Astrocyte (in vitro differentiated cells and primary cell): ENCODE data around the gene ZDHHC22. TPM values are rescaled to one million over a fixed set of nuclear protein-coding genes. Genes with fewer than 3 reads are reported as not detected.
A peak's percentile ranks its signal among the peaks of the same experiment; 100 is the strongest.

ENCODE experiments used
- DNase-seq: peaks from one replicate; pipeline ENCODE4 v3.0.0-alpha.2; 2010; ENCODE audit warnings: low read depth
- FAIRE-seq: peaks from 2 replicates; lab custom pipeline; 2011; peaks lifted over from hg19 to GRCh38; lab: Jason Lieb, UNC
- H2AFZ ChIP-seq: 2 replicates; pipeline ENCODE4 v1.6.0; 2012; ENCODE audit warnings: low read depth, low read length, inconsistent platforms
- H3K27ac ChIP-seq: 2 replicates; pipeline ENCODE4 v1.5.1; 2011; ENCODE audit warnings: low read depth, low read length, inconsistent platforms
- H3K27me3 ChIP-seq: 2 replicates; pipeline ENCODE4 v1.6.0; 2011; ENCODE audit warnings: low read length, inconsistent platforms; ENCODE audit not compliant: insufficient read depth
- H3K36me3 ChIP-seq: 2 replicates; pipeline ENCODE4 v1.5.1; 2011; ENCODE audit warnings: low read length, inconsistent platforms; ENCODE audit not compliant: insufficient read depth
- H3K4me1 ChIP-seq: 2 replicates; pipeline ENCODE4 v1.5.1; 2011; ENCODE audit warnings: low read length, inconsistent platforms; ENCODE audit not compliant: insufficient read depth
- H3K4me2 ChIP-seq: 2 replicates; pipeline ENCODE4 v1.6.0; 2012; ENCODE audit warnings: low read length, inconsistent platforms
- H3K4me3 ChIP-seq: 2 replicates; pipeline ENCODE4 v1.5.1; 2011; ENCODE audit warnings: low read depth, mild to moderate bottlenecking, low read length, inconsistent platforms; ENCODE audit not compliant: insufficient read depth
- H3K79me2 ChIP-seq: 2 replicates; pipeline ENCODE4 v1.6.0; 2012; ENCODE audit warnings: mild to moderate bottlenecking, low read length, inconsistent platforms; ENCODE audit not compliant: insufficient read depth
- H3K9ac ChIP-seq: 2 replicates; pipeline ENCODE4 v1.6.0; 2012; ENCODE audit warnings: mild to moderate bottlenecking, low read length, inconsistent platforms
- H3K9me3 ChIP-seq: 2 replicates; pipeline ENCODE4 v1.5.1; 2012; ENCODE audit warnings: low read depth, mild to moderate bottlenecking, low read length, inconsistent platforms; ENCODE audit not compliant: insufficient read depth
- H4K20me1 ChIP-seq: 2 replicates; pipeline ENCODE4 v1.6.0; 2012; ENCODE audit warnings: low read length, inconsistent platforms; ENCODE audit not compliant: insufficient read depth
- H3K27ac Mint-ChIP-seq: one replicate; pipeline ENCODE4 v1.8.0; 2021; ENCODE audit warnings: mild to moderate bottlenecking, mixed read lengths; ENCODE audit not compliant: unreplicated experiment
- H3K27me3 Mint-ChIP-seq: one replicate; pipeline ENCODE4 v1.8.0; 2021; ENCODE audit warnings: low read depth, mixed read lengths; ENCODE audit not compliant: unreplicated experiment
- H3K36me3 Mint-ChIP-seq: one replicate; pipeline ENCODE4 v1.8.0; 2021; ENCODE audit warnings: low read depth, mixed read lengths; ENCODE audit not compliant: unreplicated experiment
- H3K4me1 Mint-ChIP-seq: one replicate; pipeline ENCODE4 v1.8.0; 2021; ENCODE audit warnings: low read depth, mixed read lengths; ENCODE audit not compliant: unreplicated experiment
- H3K4me3 Mint-ChIP-seq: one replicate; pipeline ENCODE4 v1.8.0; 2021; ENCODE audit warnings: mild to moderate bottlenecking, moderate library complexity, mixed read lengths; ENCODE audit not compliant: unreplicated experiment
- H3K9me3 Mint-ChIP-seq: one replicate; pipeline ENCODE4 v1.8.0; 2021; ENCODE audit warnings: mild to moderate bottlenecking, mixed read lengths; ENCODE audit not compliant: unreplicated experiment
- EZH2 ChIP-seq: IDR thresholded peaks from 2 replicates; pipeline ENCODE4 v1.6.1; 2012; ENCODE audit warnings: mild to moderate bottlenecking, low read length, inconsistent platforms; ENCODE audit not compliant: insufficient read depth
- total RNA-seq: library from RNA; stranded (reverse); gene quantifications from 2 replicates; pipeline ENCODE4 v1.2.1, GENCODE V29; 2021
- TF ChIP-seq, protein P1 (sequence below): IDR thresholded peaks from 2 replicates; pipeline ENCODE4 v1.5.1; 2011; ENCODE audit warnings: low read depth, mild to moderate bottlenecking, inconsistent platforms, low read length, moderate library complexity; ENCODE audit not compliant: insufficient read depth

Gene ZDHHC22
- total RNA-seq, 1 donor from 2014 or later: 0.52 TPM

DNA sequence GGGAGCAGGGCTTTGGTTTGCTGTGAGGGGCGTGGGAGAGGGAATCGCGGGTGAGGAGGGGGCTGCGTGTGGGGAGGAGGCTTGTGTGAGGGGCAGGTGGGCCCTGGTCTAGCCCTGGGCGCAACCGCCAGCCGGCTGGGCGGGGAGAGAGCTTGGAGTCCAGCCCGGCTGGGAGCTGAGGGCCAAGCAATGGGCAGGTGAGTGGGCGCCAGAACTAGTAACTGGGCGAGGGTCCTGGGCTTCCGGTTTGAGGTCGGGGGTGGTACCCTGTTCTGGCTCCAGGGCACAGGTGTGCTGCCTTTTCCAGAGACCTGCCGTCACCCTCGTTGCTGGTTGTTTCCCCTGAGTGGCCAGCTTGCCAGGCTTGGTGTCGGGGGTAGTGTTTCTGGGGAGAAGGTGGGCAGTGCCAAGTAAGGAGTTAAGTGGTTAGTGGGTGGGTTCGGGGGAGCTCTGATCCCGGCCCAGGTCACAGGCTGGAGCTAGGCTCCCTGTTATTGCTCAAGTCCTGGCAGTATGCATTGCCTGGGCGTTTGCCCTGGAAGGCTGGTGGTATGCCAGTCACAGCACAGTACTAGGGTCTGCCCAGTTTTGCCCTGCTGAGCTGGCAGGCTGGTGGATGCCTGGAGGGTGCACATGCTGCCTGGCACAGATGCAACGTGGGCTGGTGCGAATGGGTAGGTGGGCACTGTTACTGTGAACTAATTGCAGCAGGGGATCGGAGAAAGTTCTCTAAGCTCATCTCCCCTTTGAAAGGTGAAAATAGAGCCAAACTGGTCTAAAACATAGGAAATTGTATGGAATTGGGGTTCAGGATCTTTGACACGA, 42.9 kb downstream of the ZDHHC22 start:
- Histone ChIP-seq H3K9ac (peak overlapping the region; percentile 98), H3K9me3 (no peaks in the 10 kb centered on the region), H3K79me2 (peaks cover 38% of the 10 kb centered on the region), H3K36me3 (no peaks in the 10 kb centered on the region), H2AFZ (peak overlapping the region; percentile 99), H4K20me1 (no peaks in the 10 kb centered on the region), H3K27ac (peak overlapping the region; percentile 80), H3K27me3 (no peaks in the 10 kb centered on the region), H3K4me1 (peaks cover 22% of the 10 kb centered on the region), H3K4me2 (peak overlapping the region; percentile 97), H3K4me3 (peak overlapping the region; percentile 94)
- Mint-ChIP-seq H3K27ac (peak overlapping the region; percentile 83), H3K27me3 (no peaks in the 10 kb centered on the region), H3K4me3 (peak overlapping the region; percentile 86), H3K4me1 (peaks cover 16% of the 10 kb centered on the region), H3K36me3 (no peaks in the 10 kb centered on the region), H3K9me3 (no peaks in the 10 kb centered on the region)
- TF ChIP-seq, protein P1, sequence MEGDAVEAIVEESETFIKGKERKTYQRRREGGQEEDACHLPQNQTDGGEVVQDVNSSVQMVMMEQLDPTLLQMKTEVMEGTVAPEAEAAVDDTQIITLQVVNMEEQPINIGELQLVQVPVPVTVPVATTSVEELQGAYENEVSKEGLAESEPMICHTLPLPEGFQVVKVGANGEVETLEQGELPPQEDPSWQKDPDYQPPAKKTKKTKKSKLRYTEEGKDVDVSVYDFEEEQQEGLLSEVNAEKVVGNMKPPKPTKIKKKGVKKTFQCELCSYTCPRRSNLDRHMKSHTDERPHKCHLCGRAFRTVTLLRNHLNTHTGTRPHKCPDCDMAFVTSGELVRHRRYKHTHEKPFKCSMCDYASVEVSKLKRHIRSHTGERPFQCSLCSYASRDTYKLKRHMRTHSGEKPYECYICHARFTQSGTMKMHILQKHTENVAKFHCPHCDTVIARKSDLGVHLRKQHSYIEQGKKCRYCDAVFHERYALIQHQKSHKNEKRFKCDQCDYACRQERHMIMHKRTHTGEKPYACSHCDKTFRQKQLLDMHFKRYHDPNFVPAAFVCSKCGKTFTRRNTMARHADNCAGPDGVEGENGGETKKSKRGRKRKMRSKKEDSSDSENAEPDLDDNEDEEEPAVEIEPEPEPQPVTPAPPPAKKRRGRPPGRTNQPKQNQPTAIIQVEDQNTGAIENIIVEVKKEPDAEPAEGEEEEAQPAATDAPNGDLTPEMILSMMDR: no peak
- TF ChIP-seq EZH2: no peak
- DNase-seq: no peak
- no peak for FAIRE-seq

DNA sequence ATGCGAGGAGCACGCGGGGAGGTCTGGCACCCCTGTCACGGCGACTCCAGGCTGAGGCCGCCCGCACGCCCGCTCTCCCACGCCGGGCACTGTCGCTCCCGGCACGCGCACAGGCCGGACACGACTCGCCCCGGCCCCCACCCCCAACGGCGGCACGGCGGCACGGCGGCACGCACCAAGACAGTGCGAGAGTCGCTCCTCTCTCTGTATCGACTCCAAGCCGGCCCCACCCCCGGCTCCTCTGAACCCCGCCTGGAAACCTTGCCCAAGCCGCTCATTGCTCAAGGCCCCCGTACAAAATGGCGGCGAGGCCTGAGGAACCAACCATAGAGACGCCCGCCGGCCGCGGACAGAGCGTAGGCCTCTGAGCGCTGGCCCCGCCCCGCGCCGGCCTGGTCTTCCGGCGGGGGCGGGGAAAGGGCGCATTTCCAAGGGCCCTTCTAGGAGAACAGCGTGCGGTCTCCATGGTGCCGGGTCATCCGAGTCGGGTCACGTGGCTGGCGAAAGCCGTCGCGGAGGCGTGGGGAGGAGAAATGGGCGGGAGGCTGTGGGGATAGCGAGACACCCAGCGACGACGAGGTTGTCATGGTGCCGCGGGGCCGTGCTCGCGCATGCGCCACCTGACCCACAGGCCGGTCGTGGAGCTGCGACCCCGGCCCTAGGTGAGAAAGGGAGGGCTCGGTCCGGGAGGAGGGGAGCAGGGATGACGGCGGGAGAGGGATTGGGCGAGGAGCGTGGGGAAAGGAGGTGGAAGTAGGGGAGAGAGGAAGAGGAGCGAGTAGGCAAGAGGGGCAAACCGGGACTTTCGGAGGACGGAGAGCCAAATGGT, 43.7 kb downstream of the ZDHHC22 start, which contains the start of gene CIPC:
TSS of gene CIPC (plus strand) at position 559 of the 829 bp plus-strand sequence. CDS start 7,451 bp downstream, outside the sequence.
- H3K9me3 Mint-ChIP-seq: no peaks in the 10 kb centered on the region
- Histone ChIP-seq H3K9me3 (no peaks in the 10 kb centered on the region), H3K79me2 (peaks cover 32% of the 10 kb centered on the region), H3K27ac (peak within 1 kb of the TSS; percentile 88), H4K20me1 (no peaks in the 10 kb centered on the region), H3K4me1 (peaks cover 22% of the 10 kb centered on the region), H3K4me3 (peak within 1 kb of the TSS; percentile 94), H2AFZ (peak within 1 kb of the TSS; percentile 99), H3K9ac (peak within 1 kb of the TSS; percentile 98), H3K4me2 (peak within 1 kb of the TSS; percentile 97), H3K36me3 (no peaks in the 10 kb centered on the region), H3K27me3 (no peaks in the 10 kb centered on the region)
- H3K27ac Mint-ChIP-seq: peak within 1 kb of the TSS; percentile 95
- TF ChIP-seq, protein P1: no peak
- no peak for TF ChIP-seq EZH2
- H3K27me3 Mint-ChIP-seq: no peaks in the 10 kb centered on the region
- H3K4me3 Mint-ChIP-seq: peak within 1 kb of the TSS; percentile 86
- DNase-seq: peak; percentile 94
- no peak for FAIRE-seq
- no peaks in the 10 kb centered on the region for H3K36me3 Mint-ChIP-seq
- H3K4me1 Mint-ChIP-seq: peaks cover 16% of the 10 kb centered on the region
